Activated CD4-positive, alpha-beta memory T cell treated with anti-CD3 and anti-CD28 coated beads for 36 hours (primary cell): ENCODE results near the gene CHST11. TPM values are rescaled to one million over a fixed set of nuclear protein-coding genes. Genes with fewer than 3 reads are reported as not detected.
A peak's percentile ranks its signal among the peaks of the same experiment; 100 is the strongest.
"Not testable (repeated sequence)": the region's sequence is repeated elsewhere in the genome, so short reads cannot be mapped to it uniquely, and the experiment has no call there.

Source experiments
- CTCF ChIA-PET: fragments of 350-600 bp; sonication (Branson Sonifier 250); formaldehyde crosslinking; loops from one replicate; lab custom pipeline; 2021; ENCODE audit warnings: antibody characterized with exemption, inconsistent platforms; lab: Charles Lee
- POLR2A ChIA-PET: fragments of 350-600 bp; sonication (Branson Sonifier 250); formaldehyde crosslinking; loops from one replicate; lab custom pipeline; 2021; ENCODE audit warnings: antibody characterized with exemption; lab: Charles Lee
- DNase-seq: peaks from one replicate; pipeline ENCODE4 v3.0.0-alpha.2; 2020
- H3K27ac Mint-ChIP-seq: one replicate; pipeline ENCODE4 v1.8.0; 2021; ENCODE audit warnings: mixed read lengths
- H3K27me3 Mint-ChIP-seq: one replicate; pipeline ENCODE4 v1.8.0; 2021; ENCODE audit warnings: mixed read lengths
- H3K36me3 Mint-ChIP-seq: one replicate; pipeline ENCODE4 v1.8.0; 2021; ENCODE audit warnings: mixed read lengths
- H3K4me1 Mint-ChIP-seq: one replicate; pipeline ENCODE4 v1.8.0; 2021; ENCODE audit warnings: low read depth, mixed read lengths
- H3K4me3 Mint-ChIP-seq: one replicate; pipeline ENCODE4 v1.8.0; 2021; ENCODE audit warnings: mild to moderate bottlenecking, mixed read lengths
- H3K9me3 Mint-ChIP-seq: one replicate; pipeline ENCODE4 v1.8.0; 2021; ENCODE audit warnings: mixed read lengths
- intact Hi-C: fragments of 100-400 bp; cut with micrococcal nuclease; formaldehyde crosslinking; loops from one replicate; pipeline ENCODE4 v1.15.1; 2023
- total RNA-seq, 2 experiments: library from RNA; stranded (reverse); gene quantifications; one replicate each; pipeline ENCODE4 v1.2.3, GENCODE V29; 2021

CHST11 gene
- total RNA-seq, 2 experiments from 2014 or later, result 58.3 to 59.0 TPM

- no peak overlapping the region for H3K4me3 Mint-ChIP-seq
- ChIA-PET POLR2A (no interaction called here), CTCF (no interaction called here)
- no peak overlapping the region for H3K27ac Mint-ChIP-seq
- DNase-seq, result no peak
- intact Hi-C loops, result no loop called here
- no peaks in the 10 kb centered on the region for H3K36me3 Mint-ChIP-seq
- peaks cover 78% of the 10 kb centered on the region for H3K4me1 Mint-ChIP-seq
- H3K9me3 Mint-ChIP-seq, result no peaks in the 10 kb centered on the region
- no peaks in the 10 kb centered on the region for H3K27me3 Mint-ChIP-seq
These were observed 65.0 kb downstream of the CHST11 start for GRCh38 chr12:104521731-104522130.

- Mint-ChIP-seq H3K36me3 (peaks cover 5% of the 10 kb centered on the region), H3K4me1 (peaks cover 79% of the 10 kb centered on the region), H3K9me3 (peaks cover 2% of the 10 kb centered on the region), H3K27ac (no peak overlapping the region), H3K27me3 (no peaks in the 10 kb centered on the region), H3K4me3 (no peak overlapping the region)
- POLR2A ChIA-PET, result no interaction called here
- no peak for DNase-seq
- CTCF ChIA-PET, result interaction anchor here (1.1 kb wide), 1 partner anchor 141 kb away, joined by 5 read pairs; no protein-coding TSS in a partner anchor
- intact Hi-C loops, result no loop called here
These were observed 66.4 kb downstream of the CHST11 start for GRCh38 chr12:104522985-104523722.

GRCh38 chr12:104524034-104524832 lies 67.5 kb downstream of the CHST11 start:
- POLR2A ChIA-PET, result no interaction called here
- Mint-ChIP-seq H3K27me3 (no peaks in the 10 kb centered on the region), H3K4me1 (peaks cover 70% of the 10 kb centered on the region), H3K4me3 (no peak overlapping the region), H3K9me3 (peaks cover 3% of the 10 kb centered on the region), H3K27ac (no peak overlapping the region), H3K36me3 (peaks cover 12% of the 10 kb centered on the region)
- no peak for DNase-seq
- CTCF ChIA-PET, result interaction anchor here (1.1 kb wide), 1 partner anchor 142 kb away, joined by 5 read pairs; no protein-coding TSS in a partner anchor
- intact Hi-C loops, result no loop called here

GRCh38 chr12:104526320-104526719 lies 69.6 kb downstream of the CHST11 start:
- no peak overlapping the region for H3K27ac Mint-ChIP-seq
- POLR2A ChIA-PET, result no interaction called here

GRCh38 chr12:104526751-104527150 lies 70.0 kb downstream of the CHST11 start:
- Mint-ChIP-seq H3K27me3 (no peaks in the 10 kb centered on the region), H3K27ac (no peak overlapping the region), H3K9me3 (peaks cover 7% of the 10 kb centered on the region), H3K36me3 (peaks cover 17% of the 10 kb centered on the region), H3K4me1 (peaks cover 55% of the 10 kb centered on the region), H3K4me3 (no peak overlapping the region)
- ChIA-PET POLR2A (no interaction called here), CTCF (no interaction called here)
- intact Hi-C loops, result no loop called here
- DNase-seq, result no peak

More at GRCh38 chr12:104526320-104526719, 69.6 kb downstream of the CHST11 start:
- CTCF ChIA-PET, result no interaction called here
- Mint-ChIP-seq H3K36me3 (peaks cover 17% of the 10 kb centered on the region), H3K27me3 (no peaks in the 10 kb centered on the region), H3K4me1 (peaks cover 56% of the 10 kb centered on the region), H3K4me3 (no peak overlapping the region), H3K9me3 (peaks cover 7% of the 10 kb centered on the region)
- DNase-seq, result no peak
- intact Hi-C loops, result no loop called here

- DNase-seq, intact Hi-C loops, H3K27me3 Mint-ChIP-seq, H3K4me3 Mint-ChIP-seq, H3K9me3 Mint-ChIP-seq, H3K27ac Mint-ChIP-seq: not testable (repeated sequence)
- Mint-ChIP-seq H3K36me3 (peaks cover 17% of the 10 kb centered on the region), H3K4me1 (peaks cover 50% of the 10 kb centered on the region)
- ChIA-PET POLR2A (interaction anchor here (0.6 kb wide), 1 partner anchor 19 kb away, joined by 3 read pairs; no protein-coding TSS in a partner anchor), CTCF (interaction anchor here (1.6 kb wide), 1 partner anchor 146 kb away, joined by 3 read pairs; no protein-coding TSS in a partner anchor)
These were observed 70.9 kb downstream of the CHST11 start for GRCh38 chr12:104527653-104528052.

GRCh38 chr12:104529130-104529874 lies 72.6 kb downstream of the CHST11 start:
- intact Hi-C loops, result no loop called here
- DNase-seq, result no peak
- Mint-ChIP-seq H3K36me3 (peaks cover 17% of the 10 kb centered on the region), H3K27ac (no peak overlapping the region), H3K27me3 (no peaks in the 10 kb centered on the region), H3K9me3 (peaks cover 7% of the 10 kb centered on the region), H3K4me1 (peaks cover 50% of the 10 kb centered on the region), H3K4me3 (no peak overlapping the region)
- CTCF ChIA-PET, result interaction anchor here (1.2 to 1.6 kb wide), 2 partner anchors 147 to 148 kb away, joined by 3 read pairs; no protein-coding TSS in a partner anchor
- POLR2A ChIA-PET, result interaction anchor here (1.1 kb wide), 1 partner anchor 94 kb away, joined by 3 read pairs; no protein-coding TSS in a partner anchor

- Mint-ChIP-seq H3K27ac (no peak overlapping the region), H3K4me3 (no peak overlapping the region), H3K27me3 (no peaks in the 10 kb centered on the region), H3K4me1 (peaks cover 51% of the 10 kb centered on the region), H3K9me3 (peaks cover 6% of the 10 kb centered on the region), H3K36me3 (peaks cover 15% of the 10 kb centered on the region)
- ChIA-PET POLR2A (no interaction called here), CTCF (interaction anchor here (0.6 to 1.0 kb wide), 2 partner anchors 75 to 151 kb away, joined by 3 read pairs; no protein-coding TSS in a partner anchor)
- intact Hi-C loops, result no loop called here
- DNase-seq, result no peak
These were observed 75.9 kb downstream of the CHST11 start for GRCh38 chr12:104532636-104533035.

- Mint-ChIP-seq H3K4me1 (peaks cover 52% of the 10 kb centered on the region), H3K36me3 (peaks cover 14% of the 10 kb centered on the region), H3K9me3 (peaks cover 5% of the 10 kb centered on the region), H3K4me3 (no peak overlapping the region), H3K27ac (no peak overlapping the region), H3K27me3 (no peaks in the 10 kb centered on the region)
- ChIA-PET CTCF (interaction anchor here (1.0 kb wide), 1 partner anchor 76 kb away, joined by 3 read pairs; no protein-coding TSS in a partner anchor), POLR2A (interaction anchor here (0.5 kb wide), 1 partner anchor 188 kb away, joined by 5 read pairs; no protein-coding TSS in a partner anchor)
- intact Hi-C loops, result no loop called here
- no peak for DNase-seq
These were observed 76.4 kb downstream of the CHST11 start for GRCh38 chr12:104533134-104533533.

- Mint-ChIP-seq H3K9me3 (peaks cover 3% of the 10 kb centered on the region), H3K36me3 (peaks cover 9% of the 10 kb centered on the region), H3K4me1 (peaks cover 60% of the 10 kb centered on the region), H3K27ac (peak overlapping the region; percentile 4), H3K4me3 (no peak overlapping the region), H3K27me3 (no peaks in the 10 kb centered on the region)
- intact Hi-C loops, result no loop called here
- ChIA-PET CTCF (interaction anchor here (1.2 to 1.7 kb wide), 2 partner anchors 114 to 152 kb away, joined by 3 to 7 read pairs; no protein-coding TSS in a partner anchor), POLR2A (no interaction called here)
- no peak for DNase-seq
These were observed 77.6 kb downstream of the CHST11 start for GRCh38 chr12:104534162-104534856.

GRCh38 chr12:104534857-104535248 lies 78.1 kb downstream of the CHST11 start:
- Mint-ChIP-seq H3K36me3 (peaks cover 5% of the 10 kb centered on the region), H3K4me1 (peaks cover 61% of the 10 kb centered on the region), H3K27me3 (no peaks in the 10 kb centered on the region), H3K9me3 (no peaks in the 10 kb centered on the region), H3K4me3 (no peak overlapping the region), H3K27ac (no peak overlapping the region)
- ChIA-PET POLR2A (no interaction called here), CTCF (interaction anchor here (0.9 to 1.7 kb wide), 3 partner anchors 77 to 153 kb away, joined by 3 to 7 read pairs (median 4); no protein-coding TSS in a partner anchor)
- intact Hi-C loops, result no loop called here
- no peak for DNase-seq
